KMS-11 (cell line): ENCODE data around the gene RALGPS1.

Experiments
- H2AFZ ChIP-seq: fragments of 200-600 bp; sonication (generic); 2 replicates; pipeline ENCODE4 v1.6.1; 2016; ENCODE audit warnings: antibody characterized with exemption, mixed run types, low read depth
- H3K27ac ChIP-seq: fragments of 200-600 bp; sonication (generic); 2 replicates; pipeline ENCODE4 v1.6.1; 2016; ENCODE audit warnings: mild to moderate bottlenecking, mixed run types
- H3K27me3 ChIP-seq: fragments of 200-600 bp; sonication (generic); 2 replicates; pipeline ENCODE4 v1.6.1; 2017; ENCODE audit warnings: mild to moderate bottlenecking, low read depth, mixed run types, moderate library complexity; ENCODE audit not compliant: insufficient read depth
- H3K36me3 ChIP-seq: fragments of 200-600 bp; sonication (generic); 2 replicates; pipeline ENCODE4 v1.6.1; 2017; ENCODE audit warnings: mild to moderate bottlenecking, mixed run types; ENCODE audit not compliant: insufficient read depth
- H3K4me1 ChIP-seq: fragments of 200-600 bp; sonication (generic); 2 replicates; pipeline ENCODE4 v1.6.1; 2016; ENCODE audit warnings: mild to moderate bottlenecking, low read depth, mixed run types; ENCODE audit not compliant: poor library complexity, severe bottlenecking
- H3K4me2 ChIP-seq: fragments of 200-600 bp; sonication (generic); 2 replicates; pipeline ENCODE4 v1.7.0; 2016; ENCODE audit warnings: mild to moderate bottlenecking, mixed run types
- H3K4me3 ChIP-seq: fragments of 200-600 bp; sonication (generic); IDR thresholded peaks from 2 replicates; pipeline ENCODE4 v1.6.1; 2017; ENCODE audit warnings: low read depth, low read length, mixed read lengths; ENCODE audit not compliant: insufficient read depth
- H3K79me2 ChIP-seq: fragments of 200-600 bp; sonication (generic); 2 replicates; pipeline ENCODE4 v1.6.1; 2016; ENCODE audit warnings: low read depth, mixed run types; ENCODE audit not compliant: insufficient read depth
- H3K9ac ChIP-seq: fragments of 200-600 bp; sonication (generic); 2 replicates; pipeline ENCODE4 v1.6.1; 2016; ENCODE audit warnings: mild to moderate bottlenecking, mixed run types
- H4K20me1 ChIP-seq: fragments of 200-600 bp; sonication (generic); 2 replicates; pipeline ENCODE4 v1.6.1; 2016; ENCODE audit warnings: mild to moderate bottlenecking, mixed run types; ENCODE audit not compliant: insufficient read depth
- CTCF ChIP-seq: fragments of 200-600 bp; sonication (generic); conservative IDR thresholded peaks from 2 replicates; pipeline ENCODE4 v1.6.1; 2017; ENCODE audit warnings: low read depth, mild to moderate bottlenecking, antibody characterized with exemption, low read length, moderate library complexity, mixed read lengths

The RALGPS1 gene

GRCh38 chr9:126885131-126885641 lies 29.4 kb upstream of the RALGPS1 start:
- Histone ChIP-seq H2AFZ (no peak overlapping the region), H3K79me2 (no peaks in the 10 kb centered on the region), H3K27me3 (no peaks in the 10 kb centered on the region), H3K4me3 (no peak overlapping the region), H3K4me1 (no peaks in the 10 kb centered on the region), H3K36me3 (no peaks in the 10 kb centered on the region), H4K20me1 (no peaks in the 10 kb centered on the region), H3K4me2 (no peak overlapping the region), H3K27ac (no peak overlapping the region), H3K9ac (no peak overlapping the region)
- TF ChIP-seq CTCF, result no peak

- Histone ChIP-seq H2AFZ (no peak overlapping the region), H3K27me3 (no peaks in the 10 kb centered on the region), H4K20me1 (no peaks in the 10 kb centered on the region), H3K4me2 (no peak overlapping the region), H3K4me3 (no peak overlapping the region), H3K27ac (no peak overlapping the region), H3K36me3 (no peaks in the 10 kb centered on the region), H3K9ac (no peak overlapping the region), H3K4me1 (no peaks in the 10 kb centered on the region), H3K79me2 (no peaks in the 10 kb centered on the region)
- TF ChIP-seq CTCF, result no peak
These were observed 28.4 kb upstream of the RALGPS1 start for GRCh38 chr9:126886034-126886822.

- no peak overlapping the region for H3K27ac ChIP-seq
These were observed 27.7 kb upstream of the RALGPS1 start for GRCh38 chr9:126886897-126887296.

GRCh38 chr9:126891676-126892075 lies 22.9 kb upstream of the RALGPS1 start:
- Histone ChIP-seq H3K4me3 (no peak overlapping the region), H4K20me1 (no peaks in the 10 kb centered on the region), H3K36me3 (no peaks in the 10 kb centered on the region), H3K4me2 (no peak overlapping the region), H3K79me2 (no peaks in the 10 kb centered on the region), H2AFZ (no peak overlapping the region), H3K27ac (no peak overlapping the region), H3K9ac (no peak overlapping the region), H3K4me1 (no peaks in the 10 kb centered on the region), H3K27me3 (no peaks in the 10 kb centered on the region)
- TF ChIP-seq CTCF, result no peak

More at GRCh38 chr9:126886897-126887296, 27.7 kb upstream of the RALGPS1 start:
- no peaks in the 10 kb centered on the region for H3K4me1 ChIP-seq
- no peak for TF ChIP-seq CTCF
- H2AFZ ChIP-seq, result no peak overlapping the region
- no peaks in the 10 kb centered on the region for H3K27me3 ChIP-seq
- H3K4me3 ChIP-seq, result no peak overlapping the region
- no peaks in the 10 kb centered on the region for H4K20me1 ChIP-seq
- no peak overlapping the region for H3K9ac ChIP-seq
- H3K36me3 ChIP-seq, result no peaks in the 10 kb centered on the region
- no peak overlapping the region for H3K4me2 ChIP-seq
- no peaks in the 10 kb centered on the region for H3K79me2 ChIP-seq
